SKM-1 treated with dmso at 0.1 percent for 144 hours (cell line): ENCODE measurements around the gene TRPM4.
A peak's percentile ranks its signal among the peaks of the same experiment; 100 is the strongest.
"Not testable (repeated sequence)": the region's sequence is repeated elsewhere in the genome, so short reads cannot be mapped to it uniquely, and the experiment has no call there.

Experiments
- DNase-seq: peaks from one replicate; lab custom pipeline; 2025; ENCODE audit not compliant: unreplicated experiment; lab: John Stamatoyannopoulos, UW

Gene TRPM4

DNA sequence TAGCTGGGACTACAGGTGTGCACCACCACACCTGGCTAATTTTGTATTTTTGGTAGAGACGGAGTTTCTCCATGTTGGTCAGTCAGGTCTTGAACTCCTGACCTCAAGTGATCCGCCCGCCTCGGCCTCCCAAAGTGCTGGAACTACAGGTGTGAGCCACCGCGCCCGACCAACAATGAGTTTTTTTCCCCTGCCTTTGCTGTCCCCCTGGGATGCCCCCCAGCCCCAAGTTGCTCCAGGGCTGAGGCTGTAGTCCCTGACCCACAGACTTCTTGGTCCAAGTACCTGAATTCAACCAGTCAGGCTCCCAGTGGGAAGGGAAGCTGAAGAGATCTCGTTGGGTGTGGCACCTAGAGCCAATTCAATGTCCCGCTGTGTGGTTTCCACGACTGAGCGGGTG, 66.8 kb downstream of the TRPM4 start:
- DNase-seq, result not testable (repeated sequence)

GRCh38 chr19:49224879-49225278, 67.3 kb downstream of the TRPM4 start:
- peak; percentile 7 for DNase-seq

GRCh38 chr19:49229416-49229815, 71.8 kb downstream of the TRPM4 start:
- DNase-seq, result no peak

GRCh38 chr19:49231389-49231788, 73.8 kb downstream of the TRPM4 start:
- DNase-seq, result no peak

GRCh38 chr19:49231804-49232203, 74.2 kb downstream of the TRPM4 start:
- no peak for DNase-seq

DNA sequence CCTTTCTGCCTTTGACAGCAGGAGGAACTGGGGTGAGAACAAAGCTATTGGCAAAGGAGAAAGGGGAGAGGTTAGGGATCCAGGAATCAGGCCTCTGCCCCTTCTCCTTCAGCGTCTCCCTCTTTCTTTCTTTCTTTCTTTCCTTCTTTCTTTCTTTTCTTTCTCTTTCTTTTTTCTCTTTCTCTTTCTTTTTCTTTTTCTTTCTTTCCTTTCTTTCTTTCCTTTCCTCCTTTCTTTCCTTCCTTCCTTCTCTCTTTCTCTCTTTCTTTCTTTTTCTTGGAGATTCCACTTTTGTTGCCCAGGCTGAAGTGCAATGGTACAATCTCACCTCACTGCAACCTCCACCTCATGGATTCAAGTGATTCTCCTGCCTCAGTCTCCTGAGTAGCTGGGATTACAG, 75.6 kb downstream of the TRPM4 start:
- no peak for DNase-seq

GRCh38 chr19:49241769-49242168, 84.2 kb downstream of the TRPM4 start:
- no peak for DNase-seq

GRCh38 chr19:49243129-49243528, 85.5 kb downstream of the TRPM4 start:
- DNase-seq, result no peak

DNA sequence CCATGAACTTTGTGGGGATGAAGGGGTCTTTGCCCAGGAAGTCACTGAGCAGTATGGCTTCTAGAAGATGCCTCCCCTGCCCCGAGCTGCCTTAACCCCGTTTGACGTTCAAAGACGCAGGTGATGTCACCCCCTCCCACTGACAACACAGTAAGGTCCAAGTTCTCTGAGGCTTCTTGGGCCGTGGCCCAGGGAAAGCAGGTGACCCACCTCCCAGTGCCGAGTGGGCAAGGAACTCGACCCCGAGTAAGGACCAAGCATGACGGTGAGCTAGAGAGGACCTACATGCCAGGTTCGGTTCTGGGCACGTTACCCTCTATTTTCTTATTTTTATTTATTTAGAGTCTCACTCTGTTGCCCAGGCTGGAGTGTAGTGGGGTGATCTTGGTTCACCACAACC, 86.1 kb downstream of the TRPM4 start:
- no peak for DNase-seq

DNA sequence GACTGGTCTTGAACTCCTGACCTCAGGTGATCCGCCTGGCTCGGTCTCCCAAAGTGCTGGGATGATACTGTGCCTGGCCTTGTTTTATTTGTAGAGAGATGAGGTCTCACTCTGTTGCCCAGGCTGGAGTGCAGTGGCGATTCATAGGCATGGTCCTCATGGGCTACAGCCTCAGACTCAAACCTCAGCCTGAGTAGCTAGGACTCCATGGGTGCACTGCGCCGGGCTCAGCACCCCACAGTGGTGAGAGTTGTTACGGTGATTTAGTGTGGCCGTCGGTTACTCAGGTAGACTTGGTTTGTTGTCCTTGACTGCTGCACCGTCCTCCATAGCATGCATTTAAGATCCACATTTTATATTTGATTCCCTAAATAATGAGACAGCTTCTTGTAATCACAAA, 86.7 kb downstream of the TRPM4 start:
- DNase-seq, result no peak

DNA sequence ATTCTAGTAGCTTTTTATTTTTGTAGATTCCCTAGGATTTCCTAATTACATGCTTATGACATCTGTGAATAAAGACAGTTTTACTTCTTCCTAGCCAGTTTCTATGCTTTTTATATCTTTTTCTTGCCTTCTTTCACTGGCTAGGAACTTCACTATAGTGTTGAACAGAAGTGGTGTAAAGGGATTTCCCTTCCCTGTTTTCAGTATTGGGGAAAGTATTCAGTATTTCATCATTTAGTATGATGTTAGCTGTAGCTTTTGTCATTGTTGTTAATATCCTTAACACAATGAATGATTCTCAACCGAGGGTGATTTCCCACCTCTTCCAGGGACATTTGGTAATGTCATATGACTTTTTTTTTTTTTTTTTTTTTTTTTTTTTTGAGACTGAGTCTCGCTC, 90.1 kb downstream of the TRPM4 start:
- DNase-seq, result no peak

- DNase-seq, result no peak
These were observed 92.3 kb downstream of the TRPM4 start for GRCh38 chr19:49249933-49250332.

DNA sequence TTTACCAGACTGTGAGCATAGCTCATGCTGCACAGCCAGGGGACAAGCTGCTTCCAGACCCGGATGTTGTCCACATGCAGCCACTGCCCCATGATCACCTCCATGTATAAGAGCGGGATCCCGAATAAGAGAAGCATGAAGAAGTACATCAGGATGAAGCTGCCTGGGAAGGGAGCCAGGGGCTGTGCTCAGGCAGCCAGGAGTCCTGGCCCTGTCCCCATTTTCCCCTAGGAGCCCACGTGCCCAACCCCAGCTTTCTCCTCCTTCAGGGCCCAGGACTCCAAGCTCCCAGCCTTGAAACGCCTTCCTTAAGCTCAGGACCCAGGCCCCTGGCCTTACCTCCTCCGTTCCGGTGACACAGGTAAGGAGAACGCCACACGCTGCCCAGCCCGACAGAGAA, 98.1 kb downstream of the TRPM4 start:
- no peak for DNase-seq

DNA sequence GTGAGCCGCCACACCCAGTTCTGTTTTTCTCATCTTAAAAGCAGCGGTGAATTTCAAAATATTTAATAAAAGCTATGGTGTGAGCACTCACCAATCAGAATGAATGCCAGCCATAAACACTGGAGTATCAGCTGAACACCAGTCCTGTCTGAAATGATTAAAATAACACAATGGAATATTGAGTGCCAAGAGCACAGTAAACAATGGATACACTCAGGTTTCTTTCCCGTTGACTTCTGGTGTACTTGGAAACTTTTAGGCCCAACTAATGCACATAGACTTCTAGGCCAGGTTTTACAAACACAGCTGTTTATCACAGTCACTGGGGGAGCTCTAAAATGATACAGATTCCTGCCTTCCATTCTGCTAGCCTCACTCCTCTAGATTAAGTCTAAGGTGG, 99.1 kb downstream of the TRPM4 start:
- DNase-seq, result no peak
